Fibroblast of villous mesenchyme (primary cell): ENCODE measurements around the gene STAT5B. TPM values are rescaled to one million over a fixed set of nuclear protein-coding genes. Genes with fewer than 3 reads are reported as not detected.
"Not testable (repeated sequence)": the region's sequence is repeated elsewhere in the genome, so short reads cannot be mapped to it uniquely, and the experiment has no call there.

Experiments used
- DNase-seq: peaks from one replicate; pipeline ENCODE4 v3.0.0-alpha.2; 2010; ENCODE audit warnings: low read depth
- H3K4me3 ChIP-seq: 2 replicates; pipeline ENCODE4 v1.5.1; 2011; ENCODE audit warnings: low read depth, mild to moderate bottlenecking, low read length
- CTCF ChIP-seq: IDR thresholded peaks from 2 replicates; pipeline ENCODE4 v1.5.1; 2012; ENCODE audit warnings: low read depth, mild to moderate bottlenecking, low read length; ENCODE audit not compliant: insufficient read depth
- total RNA-seq: library from RNA; depleted of rRNA; stranded (reverse); fragments of >200 nt; gene quantifications from 2 replicates; pipeline ENCODE4 v1.2.3, GENCODE V29; 2012

STAT5B gene
- total RNA-seq, 1 donor: 38.4 TPM

- peak overlapping the region; percentile 41 for H3K4me3 ChIP-seq
- TF ChIP-seq CTCF: no peak
- peak; percentile 98 for DNase-seq
These were observed 27.6 kb downstream of the STAT5B start for GRCh38 chr17:42248351-42249179.

GRCh38 chr17:42247734-42248133 is 28.5 kb downstream of the STAT5B start:
- H3K4me3 ChIP-seq: no peak overlapping the region
- TF ChIP-seq CTCF: no peak
- DNase-seq: peak; percentile 93

DNA sequence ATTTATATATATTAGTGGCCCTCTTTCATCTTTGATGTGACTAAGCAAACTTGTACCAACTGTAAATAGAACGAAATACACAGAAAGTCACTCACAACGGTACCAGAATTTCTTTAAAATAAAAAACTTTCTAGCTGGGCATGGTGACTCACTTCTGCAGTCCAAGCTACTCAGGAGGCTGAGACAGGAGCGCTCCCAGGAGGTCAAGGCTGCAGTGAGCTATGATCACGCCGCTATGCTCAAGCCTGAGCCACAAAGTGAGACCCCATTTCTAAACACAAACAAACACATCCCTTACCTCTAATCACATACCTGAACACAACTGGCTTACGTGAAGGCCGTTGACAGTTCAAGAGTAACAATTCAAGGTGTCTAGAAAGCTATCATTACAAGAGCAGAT is 29.7 kb downstream of the STAT5B start:
- H3K4me3 ChIP-seq: no peak overlapping the region
- no peak for DNase-seq
- no peak for TF ChIP-seq CTCF

DNA sequence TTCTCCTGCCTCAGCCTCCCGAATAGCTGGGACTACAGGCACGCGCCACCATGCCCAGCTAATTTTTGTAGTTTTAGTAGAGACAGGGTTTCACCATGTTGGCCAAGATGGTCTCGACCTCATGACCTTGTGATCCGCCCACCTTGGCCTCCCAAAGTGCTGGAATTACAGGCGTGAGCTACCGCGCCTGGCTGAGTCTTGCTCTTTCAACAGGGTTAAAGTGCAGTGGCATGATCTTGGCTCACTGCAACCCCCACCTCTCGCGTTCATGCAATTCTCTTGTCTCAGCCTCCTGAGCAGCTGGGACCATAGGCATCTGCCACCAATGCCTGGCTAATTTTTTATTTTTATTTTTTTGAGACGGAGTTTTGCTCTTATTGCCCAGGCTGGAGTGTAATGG is 31.0 kb downstream of the STAT5B start:
- DNase-seq, H3K4me3 ChIP-seq: not testable (repeated sequence)

DNA sequence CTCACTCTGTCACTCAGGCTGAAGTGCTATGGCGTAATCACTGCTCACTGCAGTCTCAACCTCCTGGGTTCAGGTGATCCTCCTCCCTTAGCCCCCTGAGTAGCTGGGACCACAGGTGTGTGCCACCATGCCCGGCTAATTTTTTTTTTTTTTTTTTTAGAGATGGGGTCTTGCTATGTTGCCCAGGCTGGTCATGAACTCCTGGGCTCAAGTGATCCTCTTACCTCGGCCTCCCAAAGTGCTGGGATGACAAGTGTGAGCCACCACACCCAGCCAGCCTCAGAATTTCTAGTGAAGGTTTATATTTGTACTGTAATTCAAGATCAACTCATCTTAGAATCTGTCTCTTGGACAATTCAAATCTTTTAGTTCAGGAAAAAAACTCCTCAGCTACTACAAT is 32.1 kb downstream of the STAT5B start:
- not testable (repeated sequence) for DNase-seq, H3K4me3 ChIP-seq

DNA sequence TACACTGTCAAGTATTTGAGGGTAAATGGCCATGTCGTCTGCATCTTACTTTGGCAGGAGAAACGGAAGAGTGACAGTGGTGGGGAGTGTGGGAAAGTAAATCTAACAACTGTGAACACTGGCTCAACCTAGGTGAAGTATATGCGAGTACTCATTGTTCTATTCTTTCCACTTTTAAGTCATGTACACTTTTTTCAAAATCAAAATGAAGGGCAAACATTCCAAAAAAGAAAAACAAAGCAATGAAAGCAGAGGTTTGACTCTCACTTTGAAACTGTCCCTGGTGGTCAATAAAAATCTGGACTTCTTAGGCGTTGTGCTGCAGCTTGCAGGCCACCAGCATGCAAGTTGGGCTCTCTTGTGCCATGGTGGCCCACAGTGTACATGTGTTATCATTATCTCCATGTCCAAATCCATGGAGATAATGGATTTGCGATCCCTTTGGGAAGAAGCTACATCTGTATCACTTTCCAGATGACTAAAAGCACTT is 32.7 kb downstream of the STAT5B start:
- no peak for DNase-seq
- H3K4me3 ChIP-seq: no peak overlapping the region
- no peak for TF ChIP-seq CTCF

DNA sequence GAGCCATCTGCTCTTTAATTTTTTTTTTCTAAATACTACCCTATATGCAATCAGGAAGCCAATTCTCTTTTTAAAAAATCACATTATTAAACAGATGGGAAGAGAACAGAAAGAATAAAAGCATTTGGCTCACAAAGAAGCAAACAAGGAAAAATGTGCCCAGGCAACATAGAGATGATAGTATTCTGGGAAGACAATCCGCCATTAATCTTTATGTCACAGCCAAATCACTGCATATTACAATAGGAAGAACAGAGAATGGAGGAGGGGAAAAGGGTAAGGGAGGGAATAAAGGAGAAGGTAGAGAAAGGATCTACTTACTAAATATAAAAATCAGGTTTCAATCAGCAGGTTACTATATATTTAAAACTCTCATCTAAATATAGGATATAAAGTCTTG is 34.3 kb downstream of the STAT5B start:
- DNase-seq: no peak
- no peak overlapping the region for H3K4me3 ChIP-seq
- TF ChIP-seq CTCF: no peak

DNA sequence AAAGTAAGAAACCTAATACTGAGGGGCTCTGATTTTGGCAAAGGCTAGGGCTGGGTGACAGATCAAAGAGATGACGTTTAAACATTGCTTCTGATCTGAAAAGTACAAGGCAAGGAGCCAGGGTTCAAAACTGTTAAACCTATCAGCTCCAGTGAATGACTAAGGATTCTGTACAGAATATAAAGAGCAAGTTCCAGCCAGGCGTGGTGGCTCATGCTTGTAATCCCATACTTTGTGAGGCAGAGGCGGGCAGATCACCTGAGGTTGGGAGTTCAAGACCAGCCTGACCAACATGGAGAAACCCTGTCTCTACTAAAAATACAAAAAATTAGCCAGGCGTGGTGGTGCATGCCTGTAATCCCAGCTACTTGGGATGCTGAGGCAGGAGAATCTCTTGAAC is 35.3 kb downstream of the STAT5B start:
- DNase-seq, H3K4me3 ChIP-seq: not testable (repeated sequence)
